Osteoblast (primary cell): Measurements from ENCODE around the gene PRR13. TPM values are rescaled to one million over a fixed set of nuclear protein-coding genes. Genes with fewer than 3 reads are reported as not detected.

Source experiments
- DNase-seq: peaks from one replicate; pipeline ENCODE4 v3.0.0; 2011; ENCODE audit warnings: low spot score, mixed read lengths; ENCODE audit not compliant: insufficient read length; ENCODE audit errors: missing footprints
- H2AFZ ChIP-seq: 2 replicates; pipeline ENCODE4 v1.6.0; 2011; ENCODE audit warnings: mild to moderate bottlenecking, low read length
- H3K27ac ChIP-seq: 2 replicates; pipeline ENCODE4 v1.5.1; 2011; ENCODE audit warnings: mild to moderate bottlenecking, low read depth, low read length, moderate library complexity
- H3K27me3 ChIP-seq: 2 replicates; pipeline ENCODE4 v1.6.0; 2012; ENCODE audit warnings: mild to moderate bottlenecking, control low read depth, inconsistent platforms, low read length, moderate library complexity; ENCODE audit not compliant: insufficient read depth
- H3K36me3 ChIP-seq: 2 replicates; pipeline ENCODE4 v1.5.1; 2011; ENCODE audit warnings: mild to moderate bottlenecking, low read length, control low read depth, moderate library complexity; ENCODE audit not compliant: insufficient read depth
- H3K4me1 ChIP-seq: 2 replicates; pipeline ENCODE4 v1.5.1; 2011; ENCODE audit warnings: mild to moderate bottlenecking, low read length, control low read depth, moderate library complexity; ENCODE audit not compliant: insufficient read depth
- H3K4me2 ChIP-seq: 2 replicates; pipeline ENCODE4 v1.6.0; 2011; ENCODE audit warnings: mild to moderate bottlenecking, low read length; ENCODE audit not compliant: insufficient read depth
- H3K4me3 ChIP-seq: fragments of 200-600 bp; sonication (generic); 3 replicates; pipeline ENCODE4 v1.5.1; 2012; ENCODE audit warnings: mild to moderate bottlenecking, low read length, inconsistent platforms; ENCODE audit not compliant: insufficient read depth
- H3K79me2 ChIP-seq: 2 replicates; pipeline ENCODE4 v1.6.0; 2012; ENCODE audit warnings: mild to moderate bottlenecking, low read length, control low read depth, inconsistent platforms; ENCODE audit not compliant: insufficient read depth
- H3K9me3 ChIP-seq: 2 replicates; pipeline ENCODE4 v1.5.1; 2011; ENCODE audit warnings: low read depth, low read length, control low read depth
- H4K20me1 ChIP-seq: 2 replicates; pipeline ENCODE4 v1.6.0; 2012; ENCODE audit warnings: mild to moderate bottlenecking, low read length, control low read depth; ENCODE audit not compliant: insufficient read depth
- total RNA-seq: library from RNA; depleted of rRNA; stranded (reverse); fragments of >200 nt; gene quantifications from 2 replicates; pipeline ENCODE4 v1.2.3, GENCODE V29; 2012
- TF ChIP-seq, protein P1 (sequence below): IDR thresholded peaks from 2 replicates; pipeline ENCODE4 v1.5.1; 2011; ENCODE audit warnings: mild to moderate bottlenecking, low read depth, low read length, moderate library complexity; ENCODE audit errors: extremely low read depth

PRR13 gene
- total RNA-seq, 1 donor, result 55.0 TPM

DNA sequence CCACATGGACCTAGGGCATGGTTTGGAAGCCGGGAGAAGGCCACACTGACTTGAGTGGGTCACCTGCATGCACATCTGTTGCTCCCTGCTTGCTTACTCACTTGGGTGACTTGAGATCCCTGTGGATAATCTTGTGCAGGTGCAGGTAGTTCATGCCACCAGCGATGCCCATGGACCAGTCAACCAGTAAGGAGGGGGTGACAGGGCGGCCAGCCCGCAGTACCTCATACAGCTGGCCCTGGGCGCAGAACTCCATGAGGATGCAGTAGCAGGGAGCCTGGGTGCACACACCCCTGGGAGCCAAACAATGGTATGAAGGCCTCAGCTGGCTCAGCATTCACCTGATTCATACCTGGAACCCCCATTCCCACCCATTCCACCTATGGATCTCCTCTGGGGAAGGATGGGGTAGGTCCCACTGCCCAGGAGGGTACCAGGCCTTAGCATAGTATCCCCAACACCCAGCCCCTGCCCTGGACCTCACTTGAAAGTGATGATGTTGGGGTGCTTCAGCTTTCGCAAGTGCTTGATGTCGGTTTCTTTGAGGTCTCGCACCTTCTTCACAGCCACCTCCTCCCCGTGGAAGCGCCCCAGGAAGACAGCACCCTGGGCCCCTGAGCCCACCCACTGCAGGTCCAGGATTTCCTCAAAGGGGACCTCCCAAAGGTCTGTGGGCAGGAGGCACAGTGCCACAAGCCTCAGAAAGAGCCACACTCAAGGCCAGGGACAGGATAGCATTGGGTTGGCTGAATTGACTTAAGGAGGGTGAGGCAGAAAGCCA, 44.6 kb downstream of the PRR13 start:
- DNase-seq, result peak; percentile 26
- Histone ChIP-seq H2AFZ (no peak overlapping the region), H3K36me3 (peaks cover 68% of the 10 kb centered on the region), H3K27me3 (no peaks in the 10 kb centered on the region), H3K4me2 (no peak overlapping the region), H4K20me1 (peaks cover 46% of the 10 kb centered on the region), H3K79me2 (peaks cover 42% of the 10 kb centered on the region), H3K4me3 (no peak overlapping the region), H3K27ac (no peak overlapping the region), H3K4me1 (peaks cover 9% of the 10 kb centered on the region), H3K9me3 (no peaks in the 10 kb centered on the region)
- TF ChIP-seq, protein P1, sequence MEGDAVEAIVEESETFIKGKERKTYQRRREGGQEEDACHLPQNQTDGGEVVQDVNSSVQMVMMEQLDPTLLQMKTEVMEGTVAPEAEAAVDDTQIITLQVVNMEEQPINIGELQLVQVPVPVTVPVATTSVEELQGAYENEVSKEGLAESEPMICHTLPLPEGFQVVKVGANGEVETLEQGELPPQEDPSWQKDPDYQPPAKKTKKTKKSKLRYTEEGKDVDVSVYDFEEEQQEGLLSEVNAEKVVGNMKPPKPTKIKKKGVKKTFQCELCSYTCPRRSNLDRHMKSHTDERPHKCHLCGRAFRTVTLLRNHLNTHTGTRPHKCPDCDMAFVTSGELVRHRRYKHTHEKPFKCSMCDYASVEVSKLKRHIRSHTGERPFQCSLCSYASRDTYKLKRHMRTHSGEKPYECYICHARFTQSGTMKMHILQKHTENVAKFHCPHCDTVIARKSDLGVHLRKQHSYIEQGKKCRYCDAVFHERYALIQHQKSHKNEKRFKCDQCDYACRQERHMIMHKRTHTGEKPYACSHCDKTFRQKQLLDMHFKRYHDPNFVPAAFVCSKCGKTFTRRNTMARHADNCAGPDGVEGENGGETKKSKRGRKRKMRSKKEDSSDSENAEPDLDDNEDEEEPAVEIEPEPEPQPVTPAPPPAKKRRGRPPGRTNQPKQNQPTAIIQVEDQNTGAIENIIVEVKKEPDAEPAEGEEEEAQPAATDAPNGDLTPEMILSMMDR, result no peak

DNA sequence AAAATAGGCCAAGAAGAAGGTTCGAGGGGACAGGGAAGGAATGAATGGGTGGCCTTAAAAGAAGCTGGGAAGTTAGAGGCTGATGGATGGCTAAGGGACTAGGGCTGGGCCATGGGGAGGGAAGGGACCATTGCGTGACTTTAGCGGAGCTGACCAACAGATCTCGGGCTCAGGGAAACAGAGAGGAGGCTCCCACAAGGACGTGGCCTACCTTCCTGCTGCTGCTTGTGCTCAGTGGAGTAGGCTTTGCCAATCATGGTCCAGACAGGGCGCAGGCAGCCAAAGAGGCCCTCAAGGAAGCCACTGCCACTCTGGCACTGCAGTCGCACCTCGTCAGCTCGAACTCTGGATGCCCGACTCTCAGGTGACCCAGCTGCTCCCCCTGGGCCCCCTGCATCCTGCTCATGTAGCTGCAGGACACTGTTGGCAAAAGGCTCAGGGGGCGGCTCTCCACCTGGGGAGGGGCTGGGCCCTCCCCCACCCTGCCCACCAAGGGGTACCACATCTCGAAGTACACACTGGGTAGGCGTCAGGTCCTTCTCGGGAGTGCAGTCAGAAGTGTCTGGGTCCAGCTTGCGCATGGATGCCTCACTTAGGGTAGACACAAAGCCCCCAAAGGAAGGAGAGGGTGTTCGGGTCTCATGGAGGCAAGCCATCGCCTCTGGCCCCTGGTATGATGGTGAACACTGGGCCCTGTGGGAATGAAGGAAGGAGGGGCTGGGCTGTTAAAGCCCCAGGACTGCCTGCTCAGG, 45.4 kb downstream of the PRR13 start:
- DNase-seq, result peak; percentile 25
- Histone ChIP-seq H3K4me3 (no peak overlapping the region), H3K4me1 (peaks cover 1% of the 10 kb centered on the region), H3K4me2 (no peak overlapping the region), H3K27ac (no peak overlapping the region), H3K36me3 (peaks cover 61% of the 10 kb centered on the region), H3K27me3 (no peaks in the 10 kb centered on the region), H3K9me3 (no peaks in the 10 kb centered on the region), H4K20me1 (peaks cover 40% of the 10 kb centered on the region), H3K79me2 (peaks cover 42% of the 10 kb centered on the region), H2AFZ (no peak overlapping the region)
- TF ChIP-seq, protein P1, result no peak

DNA sequence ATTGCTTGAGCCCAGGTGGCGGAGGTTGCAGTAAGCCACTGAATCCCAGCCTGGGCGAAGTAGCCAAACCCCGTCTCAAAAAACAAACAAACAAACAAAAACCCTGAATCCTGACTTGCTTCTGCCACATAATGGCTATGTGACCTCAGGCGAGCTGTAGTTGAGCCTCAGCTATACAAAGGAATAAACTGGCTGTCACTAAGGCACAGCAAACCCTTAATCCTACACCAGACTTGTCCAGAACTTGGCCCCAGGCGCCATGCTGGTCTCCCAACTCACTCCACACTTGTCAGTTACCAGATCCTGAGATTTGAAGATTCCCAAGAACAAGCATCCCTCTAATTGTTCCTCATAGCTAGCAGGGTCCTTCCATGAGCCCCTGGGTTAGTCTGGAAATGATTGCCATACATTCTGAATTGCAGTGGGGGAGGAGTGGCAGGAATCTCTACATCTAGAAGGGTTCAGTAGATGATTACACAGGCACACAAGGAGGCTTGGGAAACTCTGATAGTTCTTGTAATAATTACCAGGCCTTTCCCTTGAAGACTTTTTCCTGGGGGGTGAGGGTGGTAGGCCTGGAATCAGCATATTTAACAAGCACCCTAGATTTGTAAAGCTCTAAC, 47.8 kb downstream of the PRR13 start:
- peaks cover 36% of the 10 kb centered on the region for H3K36me3 ChIP-seq
- no peak overlapping the region for H3K4me2 ChIP-seq
- no peak for DNase-seq
- no peaks in the 10 kb centered on the region for H3K27me3 ChIP-seq
- H3K4me1 ChIP-seq, result peaks cover 11% of the 10 kb centered on the region
- peaks cover 57% of the 10 kb centered on the region for H3K79me2 ChIP-seq
- peaks cover 27% of the 10 kb centered on the region for H4K20me1 ChIP-seq
- no peak overlapping the region for H3K4me3 ChIP-seq
- TF ChIP-seq, protein P1, result no peak
- H3K9me3 ChIP-seq, result no peaks in the 10 kb centered on the region
- H3K27ac ChIP-seq, result no peak overlapping the region
- H2AFZ ChIP-seq, result no peak overlapping the region

DNA sequence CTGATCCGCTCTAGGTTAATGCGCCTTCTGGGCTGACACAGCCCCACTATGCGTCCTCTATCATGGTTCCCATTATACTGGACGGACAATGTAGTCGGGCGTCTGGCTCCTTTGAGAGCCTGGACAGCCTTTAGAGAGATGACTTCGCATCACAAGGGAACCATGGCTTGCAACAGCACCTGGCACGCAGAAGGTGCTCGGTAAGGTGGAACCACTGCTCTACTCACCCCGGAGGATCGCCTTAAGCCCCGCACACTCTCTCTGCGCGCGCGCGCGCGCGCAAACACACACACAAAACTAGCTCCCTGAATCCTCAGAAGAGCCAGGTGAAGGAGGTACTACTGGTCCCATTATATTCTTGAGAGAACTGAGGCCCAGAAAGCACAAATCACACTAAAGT, 50.7 kb downstream of the PRR13 start:
- no peak for DNase-seq
- Histone ChIP-seq H2AFZ (no peak overlapping the region), H3K4me2 (peak overlapping the region; percentile 87), H3K4me1 (peaks cover 18% of the 10 kb centered on the region), H3K4me3 (peak overlapping the region; percentile 76), H3K79me2 (peaks cover 64% of the 10 kb centered on the region), H4K20me1 (peaks cover 10% of the 10 kb centered on the region), H3K9me3 (no peaks in the 10 kb centered on the region), H3K27me3 (no peaks in the 10 kb centered on the region), H3K27ac (no peak overlapping the region), H3K36me3 (peaks cover 10% of the 10 kb centered on the region)
- TF ChIP-seq, protein P1, result no peak
